Posterior vena cava (tissue), 2 donors: ENCODE data around the gene HTATSF1. TPM values are rescaled to one million over a fixed set of nuclear protein-coding genes. Genes with fewer than 3 reads are reported as not detected.

ENCODE experiments used
- DNase-seq: peaks from one replicate; pipeline ENCODE4 v3.0.0-alpha.2; 2020; ENCODE audit warnings: low spot score
- intact Hi-C, 2 donors: fragments of 100-400 bp; cut with DNase I; formaldehyde crosslinking; loops; one replicate each; pipeline versions ENCODE4 v1.14.1 to v1.14.2; 2022 to 2023
- microRNA-seq, 2 donors: library from miRNA; unstranded; fragments of <30 nt; microRNA quantifications; one replicate each; pipeline ENCODE4 v1.2.0, GENCODE V29; 2020 to 2021; ENCODE audit warnings: borderline microRNAs expressed in 2 of 2
- total RNA-seq, 2 donors: library from RNA; stranded (reverse); fragmentation: NEBNext Ultra II Directional; extraction: Animal tissue kit (Norgen Biotek cat#: 25700); gene quantifications; one replicate each; pipeline ENCODE4 v1.2.1, GENCODE V29; 2021
- donor health status: DM: yes; HTN: yes; CAD: no.
- donor health status: DM: yes; HTN: yes; CAD: no.

HTATSF1 gene
- total RNA-seq, 2 donors from 2014 or later: 33.7 to 37.8 TPM

DNA sequence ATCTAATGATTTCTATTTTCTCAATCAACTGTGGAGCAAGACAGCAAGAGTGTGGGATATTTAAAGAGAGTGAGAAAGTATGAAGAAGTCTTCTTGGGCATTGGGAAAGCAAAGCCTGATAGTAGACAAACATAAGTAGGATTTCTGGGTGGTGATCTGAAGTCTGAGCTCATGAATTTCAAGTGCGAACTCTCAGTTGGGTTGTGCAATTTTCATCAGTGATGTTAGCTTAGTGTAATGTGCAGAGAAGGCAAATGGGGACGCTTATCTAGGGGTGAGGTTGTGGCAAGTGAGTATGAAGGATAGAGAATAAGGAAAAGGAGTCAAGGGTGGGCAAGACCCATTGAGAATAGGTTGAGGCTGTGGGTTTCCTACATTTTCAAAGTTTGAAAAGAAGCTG is 58.3 kb downstream of the HTATSF1 start:
- intact Hi-C loops: no loop called here
- no peak for DNase-seq

Small RNA genes within 50 kb of the gene (microRNA-seq; reads per million reads assigned to microRNA genes)
- gene MIR934: 0 to 0.32 reads per million in 2 donors

Other genes starting within 250 kb of the HTATSF1 start
- 10 to 100 TPM; 23.1 to 30.3 TPM for gene MAP7D3, start 246.2 kb upstream of the HTATSF1 start, total RNA-seq
- gene ADGRG4, start 196.6 kb upstream of the HTATSF1 start, total RNA-seq: 1 to 10 TPM in 1 of 2 donors, under 1 TPM in 1; 0.71 to 1.2 TPM
- not detected for gene BRS3, start 9.6 kb upstream of the HTATSF1 start, total RNA-seq
- not detected for gene VGLL1, start 34.6 kb downstream of the HTATSF1 start, total RNA-seq
- gene CD40LG, start 150.6 kb downstream of the HTATSF1 start, total RNA-seq: not detected